GM12891 (cell line): ENCODE results near the gene LDB1.

Experiments used
- POLR2A ChIP-seq: IDR thresholded peaks from 2 replicates; pipeline ENCODE4 v1.6.1; 2011; ENCODE audit warnings: low read depth, low read length, control low read depth
- TAF1 ChIP-seq: IDR thresholded peaks from 2 replicates; pipeline ENCODE4 v1.6.1; 2011; ENCODE audit warnings: low read depth, low read length, control low read depth

DNA sequence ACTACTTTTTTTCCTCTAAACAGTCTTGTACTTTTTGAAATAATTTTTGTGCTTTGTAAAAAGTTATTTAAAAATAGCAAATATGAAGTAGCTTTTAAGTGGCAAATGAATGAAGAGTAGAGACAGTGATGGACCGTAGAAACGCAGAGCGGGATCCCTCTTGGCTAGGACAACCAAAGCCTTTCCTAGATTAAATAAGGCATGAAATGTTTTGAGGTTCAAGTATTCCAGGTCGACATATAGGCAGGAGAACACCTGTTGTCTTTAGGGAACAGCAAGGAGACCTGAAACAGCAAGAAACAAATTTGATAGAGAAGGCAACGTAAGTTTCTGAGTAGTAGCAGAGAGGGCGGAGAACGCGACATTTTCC is 12.0 kb upstream of the LDB1 start:
- TF ChIP-seq POLR2A (no peak), TAF1 (no peak)
